Measurements from ENCODE around the gene TOR2A. TPM values are rescaled to one million over a fixed set of nuclear protein-coding genes. Genes with fewer than 3 reads are reported as not detected.

The TOR2A gene
- total and polyA plus RNA-seq, 2 of the 8 experiments (the other 6 are each of a cell fraction or from before 2014, with no cell fraction given) = 18.7 to 24.9 TPM

DNA sequence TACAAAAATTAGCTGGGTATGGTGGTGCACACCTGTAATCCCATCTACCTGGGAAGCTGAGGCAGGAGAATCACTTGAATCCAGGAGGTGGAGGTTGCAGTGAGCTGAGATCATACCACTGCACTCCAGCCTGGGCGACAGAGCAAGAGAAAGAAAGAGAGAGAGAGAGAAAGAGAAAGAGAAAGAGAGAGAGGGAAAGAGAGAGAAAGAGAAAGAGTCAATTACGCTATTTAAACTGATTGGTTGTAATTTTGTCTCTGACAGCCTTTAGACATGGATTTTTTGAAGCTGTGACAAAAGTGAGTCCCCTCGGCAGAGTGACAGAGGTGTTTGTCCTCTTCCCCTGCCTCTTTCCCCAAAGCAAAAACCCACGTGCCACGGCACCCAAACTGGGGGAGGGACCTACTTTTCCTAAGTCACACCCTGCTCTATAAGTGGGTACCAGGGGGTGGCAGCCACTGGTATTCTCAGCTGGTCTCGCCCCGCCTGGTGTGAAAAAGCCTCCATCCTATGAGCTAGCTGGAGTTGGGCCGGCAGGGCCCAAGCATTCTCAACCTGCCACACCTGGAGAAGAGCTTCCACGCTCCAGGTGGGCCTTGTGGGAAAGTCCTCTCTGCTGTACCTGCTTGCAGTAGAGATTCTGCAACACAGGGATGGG lies 31.7 kb downstream of the TOR2A start:
- no peak overlapping the region for H2AK5ac ChIP-seq (ENCODE audit: low read depth, low read length)
- H3K27me3 ChIP-seq (replicated peaks in 1 of 4; ENCODE audit: control insufficient read depth in 3 of 4, extremely low read depth in 1 of 4, insufficient read depth in 3 of 4, low read length in 3 of 4) = no peaks in the 10 kb centered on the region; a peak in 2 of 7 replicates
- no peak overlapping the region for H3K4me2 ChIP-seq (ENCODE audit: insufficient read depth in 1 of 2, low read depth in 2 of 2, low read length in 2 of 2)
- FAIRE-seq = no peak
- no peaks in the 10 kb centered on the region for H4K20me1 ChIP-seq (replicated peaks in 1 of 2; ENCODE audit: control insufficient read depth in 1 of 2, insufficient read depth in 2 of 2, low read length in 2 of 2)
- CTCF ChIA-PET (ENCODE audit: partially characterized antibody) = interaction anchor here (0.6 to 1.9 kb wide), 9 partner anchors 9 to 199 kb away, joined by 3 to 5 read pairs (median 4); partner anchors contain the start of gene TOR2A
- no peaks in the 10 kb centered on the region for H3K79me2 ChIP-seq (ENCODE audit: control insufficient read depth in 1 of 2, insufficient read depth in 2 of 2, low read length in 2 of 2)
- no peak overlapping the region for H2BK120ac ChIP-seq (replicated peaks; ENCODE audit: low read depth, low read length)
- no peak overlapping the region for H2BK20ac ChIP-seq (ENCODE audit: low read length)
- no peak overlapping the region for H3K4me3 ChIP-seq (ENCODE audit: extremely low read depth in 1 of 4, insufficient read depth in 2 of 4, low read depth in 3 of 4, low read length in 4 of 4)
- H3K4ac ChIP-seq (replicated peaks; ENCODE audit: insufficient read length, low read depth, low read length) = no peak overlapping the region
- H3K9me3 ChIP-seq (ENCODE audit: insufficient read depth in 2 of 2, low read depth in 1 of 2, low read length in 1 of 2) = no peaks in the 10 kb centered on the region
- H4K91ac ChIP-seq (replicated peaks; ENCODE audit: insufficient read length, low read length) = no peak overlapping the region
- no peaks in the 10 kb centered on the region for H3K36me3 ChIP-seq (ENCODE audit: control insufficient read depth in 2 of 4, insufficient read depth in 4 of 4, low read length in 3 of 4)
- no peak overlapping the region for H2BK15ac ChIP-seq (ENCODE audit: low read length)
- H2AFZ ChIP-seq (ENCODE audit: low read length) = no peak overlapping the region
- no peak overlapping the region for H3K23ac ChIP-seq (ENCODE audit: insufficient read length)
- H2BK5ac ChIP-seq (ENCODE audit: low read depth, low read length) = no peak overlapping the region
- WGBS, 2 experiments (ENCODE audit: extremely low coverage in 1 of 2, insufficient coverage in 1 of 2, insufficient read length in 1 of 2, insufficient replicate concordance in 2 of 2, low coverage in 1 of 2, low lambda C conversion rate in 2 of 2, missing lambda C conversion rate in 1 of 2) = 79% methylated on average over 9 of the region's 9 CpGs; no CpG with 5 or more reads in 1 of the 2 experiments
- POLR2A ChIA-PET (ENCODE audit: partially characterized antibody) = interaction anchor here (1.3 kb wide), 1 partner anchor 9 kb away, joined by 3 read pairs; no protein-coding TSS in a partner anchor
- H3K14ac ChIP-seq (ENCODE audit: insufficient read length) = no peak overlapping the region
- H3K18ac ChIP-seq (ENCODE audit: extremely low read depth, low read length) = no peak overlapping the region
- H3K56ac ChIP-seq (replicated peaks; ENCODE audit: insufficient read length, low read depth, low read length) = no peak overlapping the region
- H3K9ac ChIP-seq (replicated peaks in 1 of 4; ENCODE audit: extremely low read depth in 1 of 4, low read depth in 3 of 4, low read length in 3 of 4) = no peak overlapping the region
- H3K4me1 ChIP-seq (replicated peaks in 1 of 4; ENCODE audit: control insufficient read depth in 3 of 4, insufficient read depth in 4 of 4, low read length in 3 of 4) = peaks cover 0 to 11% (median 5%) of the 10 kb centered on the region in 4 experiments; a peak in 5 of 7 replicates
- no peak overlapping the region for H4K8ac ChIP-seq (ENCODE audit: extremely low read depth, insufficient read depth, low read length)
- no peak overlapping the region for H3K27ac ChIP-seq (ENCODE audit: low read depth, low read length)
- DNase-seq (ENCODE audit: low read depth in 1 of 2, low spot score in 2 of 2) = no peak
- H2BK12ac ChIP-seq (ENCODE audit: low read depth, low read length) = no peak overlapping the region
- no peaks in the 10 kb centered on the region for H3K79me1 ChIP-seq (ENCODE audit: low read depth, low read length)
- no peak overlapping the region for H4K5ac ChIP-seq (ENCODE audit: insufficient read length, low read depth, low read length)
- H3K23me2 ChIP-seq (ENCODE audit: low read depth, low read length) = 0 out of 2 replicates have a peak, but pooled peaks cover 1% of the 10 kb centered on the region
- TF ChIP-seq CEBPB (IDR thresholded peaks at IDR 0.05; ENCODE audit: low read depth, low read length) (no peak), SP4 (IDR thresholded peaks at IDR 0.05; ENCODE audit: low read length) (no peak), CHD1 (IDR thresholded peaks at IDR 0.05; ENCODE audit: low read depth, low read length) (no peak), SIX5 (IDR thresholded peaks at IDR 0.05; ENCODE audit: low read depth, low read length) (no peak), GTF2F1 (IDR thresholded peaks at IDR 0.05; ENCODE audit: borderline replicate concordance, low read depth, low read length) (no peak), TCF12 (IDR thresholded peaks at IDR 0.05; ENCODE audit: low read depth, low read length) (no peak), NRF1 (IDR thresholded peaks at IDR 0.05; ENCODE audit: low read depth, low read length) (no peak), KDM1A (IDR thresholded peaks at IDR 0.05; ENCODE audit: borderline replicate concordance, low read length) (no peak), SIN3A (conservative IDR thresholded peaks at IDR 0.05 in 1 of 2, IDR thresholded peaks at IDR 0.05 in 1 of 2; ENCODE audit: low read depth in 1 of 2, low read length in 2 of 2) (no peak), SRF (IDR thresholded peaks at IDR 0.05; ENCODE audit: low read depth, low read length) (no peak), RNF2 (IDR thresholded peaks at IDR 0.05; ENCODE audit: borderline replicate concordance, low read depth, low read length, missing control alignments, poor library complexity, severe bottlenecking) (no peak), FOSL1 (IDR thresholded peaks at IDR 0.05; ENCODE audit: insufficient read depth, low read depth, low read length) (no peak)
